IMR-90 (cell line): ENCODE data around the gene HYCC1.

Experiments used
- BHLHE40 ChIP-seq: fragments of 150-350 bp; IDR thresholded peaks from 2 replicates; pipeline ENCODE4 v1.6.1; 2016; ENCODE audit warnings: mild to moderate bottlenecking, low read depth, low read length
- CEBPB ChIP-seq: IDR thresholded peaks from 2 replicates; pipeline ENCODE4 v1.6.1; 2012; ENCODE audit warnings: low read depth, low read length, improper control_type of control experiment
- MAFK ChIP-seq: IDR thresholded peaks from 2 replicates; pipeline ENCODE4 v1.6.1; 2012; ENCODE audit warnings: low read depth, low read length, improper control_type of control experiment
- MAZ ChIP-seq: IDR thresholded peaks from 2 replicates; pipeline ENCODE4 v1.6.1; 2012; ENCODE audit warnings: low read depth, mild to moderate bottlenecking, low read length, improper control_type of control experiment, moderate library complexity, borderline replicate concordance
- MXI1 ChIP-seq: IDR thresholded peaks from 2 replicates; pipeline ENCODE4 v1.6.1; 2012; ENCODE audit warnings: low read depth, mild to moderate bottlenecking, low read length, moderate library complexity, borderline replicate concordance
- POLR2A ChIP-seq: IDR thresholded peaks from 2 replicates; pipeline ENCODE4 v1.6.1; 2012; ENCODE audit warnings: mild to moderate bottlenecking, low read depth, low read length
- TF ChIP-seq, protein P1 (sequence below): conservative IDR thresholded peaks from 2 replicates; pipeline ENCODE4 v1.5.1; 2012; ENCODE audit warnings: mild to moderate bottlenecking, low read depth, low read length, improper control_type of control experiment
- TF ChIP-seq, protein P2 (sequence below): fragments of 150-350 bp; IDR thresholded peaks from 2 replicates; pipeline ENCODE4 v1.6.1; 2017; ENCODE audit warnings: mild to moderate bottlenecking, antibody characterized with exemption, low read length, low read depth

DNA sequence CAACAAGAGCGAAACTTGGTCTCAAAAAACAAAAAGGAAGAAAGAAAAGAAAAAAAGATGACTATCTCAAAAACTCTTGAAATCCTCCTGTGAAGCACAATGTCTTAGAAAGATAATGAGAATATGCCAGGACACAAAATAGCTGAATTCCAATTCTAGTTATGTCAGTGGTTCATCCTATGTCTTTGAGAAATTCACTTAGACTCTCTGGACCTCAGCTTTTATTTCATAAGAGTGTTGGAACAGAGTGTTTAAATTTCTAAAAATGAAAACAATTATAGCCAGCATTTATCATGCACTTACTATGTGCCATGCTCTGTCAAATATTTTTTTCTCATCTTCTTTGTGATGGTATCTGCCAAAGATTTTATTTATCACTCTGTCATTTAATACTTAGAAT lies 13.3 kb upstream of the HYCC1 start:
- TF ChIP-seq POLR2A (no peak), MAFK (no peak), CEBPB (no peak), MXI1 (no peak), BHLHE40 (no peak), MAZ (no peak)
- TF ChIP-seq, protein P1, sequence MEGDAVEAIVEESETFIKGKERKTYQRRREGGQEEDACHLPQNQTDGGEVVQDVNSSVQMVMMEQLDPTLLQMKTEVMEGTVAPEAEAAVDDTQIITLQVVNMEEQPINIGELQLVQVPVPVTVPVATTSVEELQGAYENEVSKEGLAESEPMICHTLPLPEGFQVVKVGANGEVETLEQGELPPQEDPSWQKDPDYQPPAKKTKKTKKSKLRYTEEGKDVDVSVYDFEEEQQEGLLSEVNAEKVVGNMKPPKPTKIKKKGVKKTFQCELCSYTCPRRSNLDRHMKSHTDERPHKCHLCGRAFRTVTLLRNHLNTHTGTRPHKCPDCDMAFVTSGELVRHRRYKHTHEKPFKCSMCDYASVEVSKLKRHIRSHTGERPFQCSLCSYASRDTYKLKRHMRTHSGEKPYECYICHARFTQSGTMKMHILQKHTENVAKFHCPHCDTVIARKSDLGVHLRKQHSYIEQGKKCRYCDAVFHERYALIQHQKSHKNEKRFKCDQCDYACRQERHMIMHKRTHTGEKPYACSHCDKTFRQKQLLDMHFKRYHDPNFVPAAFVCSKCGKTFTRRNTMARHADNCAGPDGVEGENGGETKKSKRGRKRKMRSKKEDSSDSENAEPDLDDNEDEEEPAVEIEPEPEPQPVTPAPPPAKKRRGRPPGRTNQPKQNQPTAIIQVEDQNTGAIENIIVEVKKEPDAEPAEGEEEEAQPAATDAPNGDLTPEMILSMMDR: no peak
- TF ChIP-seq, protein P2, sequence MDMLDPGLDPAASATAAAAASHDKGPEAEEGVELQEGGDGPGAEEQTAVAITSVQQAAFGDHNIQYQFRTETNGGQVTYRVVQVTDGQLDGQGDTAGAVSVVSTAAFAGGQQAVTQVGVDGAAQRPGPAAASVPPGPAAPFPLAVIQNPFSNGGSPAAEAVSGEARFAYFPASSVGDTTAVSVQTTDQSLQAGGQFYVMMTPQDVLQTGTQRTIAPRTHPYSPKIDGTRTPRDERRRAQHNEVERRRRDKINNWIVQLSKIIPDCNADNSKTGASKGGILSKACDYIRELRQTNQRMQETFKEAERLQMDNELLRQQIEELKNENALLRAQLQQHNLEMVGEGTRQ: no peak
